NB4 (cell line): Measurements from ENCODE around the gene SRGAP1.

Experiments
- POLR2A ChIP-seq: IDR thresholded peaks from 2 replicates; pipeline ENCODE4 v1.6.1; 2011; ENCODE audit warnings: mild to moderate bottlenecking; ENCODE audit not compliant: insufficient read length; ENCODE audit errors: extremely low read depth
- TF ChIP-seq, protein P1 (sequence below): IDR thresholded peaks from one replicate; pipeline ENCODE4 v1.5.1; 2012; ENCODE audit warnings: low read depth, low read length
- TF ChIP-seq, protein P2 (sequence below): IDR thresholded peaks from 2 replicates; pipeline ENCODE4 v1.6.1; 2011; ENCODE audit warnings: low read depth, low read length

DNA sequence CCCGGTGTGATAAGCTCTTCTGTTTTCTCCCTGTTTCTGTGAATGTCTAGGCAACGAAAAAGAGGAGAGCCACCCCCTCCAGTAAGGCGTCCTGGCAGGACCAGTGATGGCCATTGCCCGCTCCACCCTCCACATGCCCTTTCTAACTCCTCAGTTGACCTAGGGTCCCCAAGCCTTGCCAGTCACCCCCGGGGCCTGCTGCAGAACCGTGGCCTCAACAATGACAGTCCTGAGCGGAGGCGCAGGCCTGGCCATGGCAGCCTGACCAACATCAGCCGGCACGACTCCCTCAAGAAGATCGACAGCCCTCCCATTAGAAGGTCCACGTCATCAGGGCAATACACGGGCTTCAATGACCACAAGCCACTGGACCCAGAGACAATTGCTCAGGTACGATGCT lies 283.3 kb downstream of the SRGAP1 start:
- TF ChIP-seq, protein P1, sequence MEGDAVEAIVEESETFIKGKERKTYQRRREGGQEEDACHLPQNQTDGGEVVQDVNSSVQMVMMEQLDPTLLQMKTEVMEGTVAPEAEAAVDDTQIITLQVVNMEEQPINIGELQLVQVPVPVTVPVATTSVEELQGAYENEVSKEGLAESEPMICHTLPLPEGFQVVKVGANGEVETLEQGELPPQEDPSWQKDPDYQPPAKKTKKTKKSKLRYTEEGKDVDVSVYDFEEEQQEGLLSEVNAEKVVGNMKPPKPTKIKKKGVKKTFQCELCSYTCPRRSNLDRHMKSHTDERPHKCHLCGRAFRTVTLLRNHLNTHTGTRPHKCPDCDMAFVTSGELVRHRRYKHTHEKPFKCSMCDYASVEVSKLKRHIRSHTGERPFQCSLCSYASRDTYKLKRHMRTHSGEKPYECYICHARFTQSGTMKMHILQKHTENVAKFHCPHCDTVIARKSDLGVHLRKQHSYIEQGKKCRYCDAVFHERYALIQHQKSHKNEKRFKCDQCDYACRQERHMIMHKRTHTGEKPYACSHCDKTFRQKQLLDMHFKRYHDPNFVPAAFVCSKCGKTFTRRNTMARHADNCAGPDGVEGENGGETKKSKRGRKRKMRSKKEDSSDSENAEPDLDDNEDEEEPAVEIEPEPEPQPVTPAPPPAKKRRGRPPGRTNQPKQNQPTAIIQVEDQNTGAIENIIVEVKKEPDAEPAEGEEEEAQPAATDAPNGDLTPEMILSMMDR: no peak
- TF ChIP-seq POLR2A: no peak
- TF ChIP-seq, protein P2, sequence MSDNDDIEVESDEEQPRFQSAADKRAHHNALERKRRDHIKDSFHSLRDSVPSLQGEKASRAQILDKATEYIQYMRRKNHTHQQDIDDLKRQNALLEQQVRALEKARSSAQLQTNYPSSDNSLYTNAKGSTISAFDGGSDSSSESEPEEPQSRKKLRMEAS: no peak
